Measurements from ENCODE around the gene GORASP2. TPM values are rescaled to one million over a fixed set of nuclear protein-coding genes. Genes with fewer than 3 reads are reported as not detected.

The GORASP2 gene
- total RNA-seq: 94.6 and 98.3 TPM in 2 replicates

DNA sequence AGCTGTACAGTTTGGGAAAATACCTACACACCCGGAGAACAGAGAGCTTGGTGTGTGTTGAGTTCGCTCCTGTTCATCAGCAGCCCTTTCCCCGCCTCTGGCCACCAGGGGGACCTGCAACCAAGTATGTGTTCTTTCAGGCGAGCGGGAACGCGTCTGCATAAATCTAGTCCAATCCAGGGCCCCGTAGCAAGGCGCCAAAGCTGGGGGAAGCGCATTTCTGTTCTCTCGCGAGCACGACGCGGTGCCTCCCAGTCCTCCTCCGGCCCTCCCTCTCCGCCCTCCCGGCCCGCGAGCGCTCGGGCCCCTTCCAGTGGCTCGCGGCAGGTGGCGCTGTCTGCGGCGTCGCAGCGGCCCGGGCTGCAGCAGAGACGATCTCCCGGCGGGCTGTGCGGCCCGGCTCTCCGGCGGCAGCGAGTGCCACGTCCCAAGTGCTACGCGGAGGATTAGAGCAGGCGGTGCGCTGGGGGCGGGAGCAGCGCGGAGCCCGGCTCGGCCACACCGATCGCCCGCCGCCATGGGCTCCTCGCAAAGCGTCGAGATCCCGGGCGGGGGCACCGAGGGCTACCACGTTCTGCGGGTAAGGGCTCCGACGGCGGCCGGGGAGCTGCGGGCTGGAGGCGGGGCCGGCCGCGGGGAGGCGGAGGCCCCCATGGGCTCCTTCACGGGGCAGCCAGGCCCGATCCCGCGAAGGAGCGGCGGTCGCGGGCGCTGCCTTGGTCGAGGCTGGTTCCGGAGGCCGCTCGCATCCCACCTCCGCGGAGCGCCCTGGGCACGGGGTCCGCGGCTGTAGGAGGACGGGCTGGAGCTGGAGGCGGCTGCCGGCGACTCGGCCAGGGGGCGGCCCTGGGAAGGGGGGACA, at the start of gene GORASP2:
GORASP2 (plus strand) TSS at position 430 of the 862 bp plus-strand sequence; CDS start at position 518, 88 bp downstream.

Other genes starting within 250 kb of the GORASP2 start
- not detected in 2 replicates for gene SP5, start 213.9 kb upstream of the GORASP2 start, total RNA-seq
- not detected in 2 replicates for gene ERICH2, start 158.9 kb upstream of the GORASP2 start, total RNA-seq
- gene GAD1, start 112.4 kb upstream of the GORASP2 start, total RNA-seq: 1.3 TPM in 2 replicates
- gene TLK1, start 231.6 kb downstream of the GORASP2 start, total RNA-seq: 14.2 and 15.3 TPM in 2 replicates

Data from hair follicle dermal papilla cell (primary cell).